Measurements from ENCODE around the gene IFT52.

- TF ChIP-seq CTCF (IDR thresholded peaks at IDR 0.05) (no peak), EP300 (IDR thresholded peaks at IDR 0.05) (no peak)
These were observed 104.8 kb downstream of the IFT52 start for GRCh38 chr20:43695571-43695970.

Data from tibial nerve (tissue), 4 donors.